Measurements from ENCODE around the gene LMNTD1. TPM values are rescaled to one million over a fixed set of nuclear protein-coding genes. Genes with fewer than 3 reads are reported as not detected.

Gene LMNTD1
- polyA plus RNA-seq, 1 of the 3 experiments (the other 2 are of a cell fraction) = 0.20 TPM

- POLR2A ChIA-PET = no interaction called here
- H3K4me2 ChIP-seq = peak overlapping the region; percentile 17; the same call in 1 of the 2 replicates
These were observed 23.3 kb downstream of the LMNTD1 start for GRCh38 chr12:25529738-25530137.

DNA sequence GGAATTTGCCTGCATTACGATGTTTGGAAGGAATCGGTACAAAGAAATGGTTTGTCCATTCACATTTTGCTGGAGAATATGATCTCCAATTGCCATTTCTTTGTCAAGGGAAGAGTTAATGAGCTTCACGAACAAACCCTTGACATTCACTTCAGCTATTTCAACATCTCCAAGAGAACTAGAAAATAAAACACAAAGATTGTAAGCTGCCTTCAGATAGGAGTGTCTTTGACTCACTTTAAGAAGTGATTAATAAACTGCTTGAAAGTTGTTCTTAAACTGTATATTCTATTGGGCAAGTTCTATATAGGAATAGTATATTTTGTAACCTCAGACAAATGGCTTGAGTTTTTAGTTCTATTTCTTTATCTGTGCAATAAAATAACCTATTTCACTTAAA, 26.3 kb downstream of the LMNTD1 start:
- Histone ChIP-seq H3K9me3 (no peaks in the 10 kb centered on the region), H3K79me2 (ENCODE audit: insufficient read depth) (no peaks in the 10 kb centered on the region), H3K4me1 (ENCODE audit: control insufficient read depth in 1 of 2, insufficient read depth in 2 of 2, low read depth in 1 of 2, low read length in 1 of 2) (no peaks in the 10 kb centered on the region; a peak in 2 of 4 replicates), H3K36me3 (replicated peaks in 1 of 2; ENCODE audit: control insufficient read depth in 1 of 2, insufficient read depth in 2 of 2, low read length in 1 of 2) (no peaks in the 10 kb centered on the region), H4K20me1 (ENCODE audit: insufficient read depth) (no peaks in the 10 kb centered on the region), H3K4me2 (no peak overlapping the region), H3K27ac (ENCODE audit: low read depth in 2 of 2, low read length in 1 of 2) (no peak overlapping the region), H3F3A (replicated peaks; ENCODE audit: insufficient read depth) (peaks cover 4% of the 10 kb centered on the region), H3K9me2 (no peaks in the 10 kb centered on the region), H3K9ac (no peak overlapping the region), H2AFZ (ENCODE audit: low read depth) (no peak overlapping the region), H3K4me3 (ENCODE audit: low read depth in 2 of 2, low read length in 1 of 2) (no peak overlapping the region), H3K27me3 (ENCODE audit: insufficient read depth) (no peaks in the 10 kb centered on the region)
- TF ChIP-seq, protein P1, sequence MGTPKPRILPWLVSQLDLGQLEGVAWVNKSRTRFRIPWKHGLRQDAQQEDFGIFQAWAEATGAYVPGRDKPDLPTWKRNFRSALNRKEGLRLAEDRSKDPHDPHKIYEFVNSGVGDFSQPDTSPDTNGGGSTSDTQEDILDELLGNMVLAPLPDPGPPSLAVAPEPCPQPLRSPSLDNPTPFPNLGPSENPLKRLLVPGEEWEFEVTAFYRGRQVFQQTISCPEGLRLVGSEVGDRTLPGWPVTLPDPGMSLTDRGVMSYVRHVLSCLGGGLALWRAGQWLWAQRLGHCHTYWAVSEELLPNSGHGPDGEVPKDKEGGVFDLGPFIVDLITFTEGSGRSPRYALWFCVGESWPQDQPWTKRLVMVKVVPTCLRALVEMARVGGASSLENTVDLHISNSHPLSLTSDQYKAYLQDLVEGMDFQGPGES (IDR thresholded peaks at IDR 0.05; ENCODE audit: low read depth, low read length) = no peak
- TF ChIP-seq FOXJ3 (CRISPR knock-in tag; IDR thresholded peaks at IDR 0.05) = no peak
- no peak for TF ChIP-seq POLR2AphosphoS5 (IDR thresholded peaks at IDR 0.05; ENCODE audit: low read depth, low read length)
- TF ChIP-seq RAD21 (IDR thresholded peaks at IDR 0.05; ENCODE audit: low read length) = no peak
- no peak for TF ChIP-seq MAX (IDR thresholded peaks at IDR 0.05; ENCODE audit: low read depth)
- TF ChIP-seq RXRA (IDR thresholded peaks at IDR 0.05; ENCODE audit: borderline replicate concordance, low read depth) = no peak
- no peak for TF ChIP-seq NFIC (IDR thresholded peaks at IDR 0.05; ENCODE audit: borderline replicate concordance)
- no peak for TF ChIP-seq SMC3 (IDR thresholded peaks at IDR 0.05; ENCODE audit: low read depth, low read length)
- TF ChIP-seq RFX5 (IDR thresholded peaks at IDR 0.05; ENCODE audit: low read length) = no peak
- no peak for TF ChIP-seq GATA2 (CRISPR knock-in tag; IDR thresholded peaks at IDR 0.05)
- no peak for TF ChIP-seq YY1 (IDR thresholded peaks at IDR 0.05; ENCODE audit: low read depth)
- no peak for TF ChIP-seq TCF12 (IDR thresholded peaks at IDR 0.05)
- TF ChIP-seq EP300 (IDR thresholded peaks at IDR 0.05; ENCODE audit: borderline replicate concordance in 1 of 2, low read depth in 1 of 2, low read length in 1 of 2) = no peak
- no peak for TF ChIP-seq MXI1 (IDR thresholded peaks at IDR 0.05; ENCODE audit: low read depth, low read length)
- no peak for TF ChIP-seq EZH2phosphoT487 (IDR thresholded peaks at IDR 0.05; ENCODE audit: borderline replicate concordance, low read depth)
- no peak for TF ChIP-seq NRF1 (IDR thresholded peaks at IDR 0.05; ENCODE audit: low read depth, low read length)
- TF ChIP-seq SIN3A (IDR thresholded peaks at IDR 0.05; ENCODE audit: borderline replicate concordance, low read depth, low read length) = no peak
- TF ChIP-seq, protein P2, sequence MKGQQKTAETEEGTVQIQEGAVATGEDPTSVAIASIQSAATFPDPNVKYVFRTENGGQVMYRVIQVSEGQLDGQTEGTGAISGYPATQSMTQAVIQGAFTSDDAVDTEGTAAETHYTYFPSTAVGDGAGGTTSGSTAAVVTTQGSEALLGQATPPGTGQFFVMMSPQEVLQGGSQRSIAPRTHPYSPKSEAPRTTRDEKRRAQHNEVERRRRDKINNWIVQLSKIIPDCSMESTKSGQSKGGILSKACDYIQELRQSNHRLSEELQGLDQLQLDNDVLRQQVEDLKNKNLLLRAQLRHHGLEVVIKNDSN (IDR thresholded peaks at IDR 0.05; ENCODE audit: borderline replicate concordance, low read depth) = no peak
- TF ChIP-seq ZBTB33 (IDR thresholded peaks at IDR 0.05; ENCODE audit: borderline replicate concordance, low read depth) = no peak
- CTCF ChIA-PET = interaction anchor here (0.7 to 1.1 kb wide), 2 partner anchors 90 to 455 kb away, joined by 3 read pairs; no protein-coding TSS in a partner anchor
- 83% methylated on average over 3 of the region's 3 CpGs for WGBS (ENCODE audit: low lambda C conversion rate)
- POLR2A ChIA-PET = no interaction called here
- DNase-seq = no peak

More at GRCh38 chr12:25529738-25530137, 23.3 kb downstream of the LMNTD1 start:
- H3K4me3 ChIP-seq (ENCODE audit: low read depth in 2 of 2, low read length in 1 of 2) = no peak overlapping the region
- no peaks in the 10 kb centered on the region for H3K9me2 ChIP-seq
- H3K4me1 ChIP-seq (ENCODE audit: control insufficient read depth in 1 of 2, insufficient read depth in 2 of 2, low read depth in 1 of 2, low read length in 1 of 2) = no peaks in the 10 kb centered on the region; a peak in 2 of 4 replicates
- no peak for DNase-seq
- H3K36me3 ChIP-seq (replicated peaks in 1 of 2; ENCODE audit: control insufficient read depth in 1 of 2, insufficient read depth in 2 of 2, low read length in 1 of 2) = no peaks in the 10 kb centered on the region
- no peaks in the 10 kb centered on the region for H3K9me3 ChIP-seq
- CTCF ChIA-PET = no interaction called here
- no peak overlapping the region for H3K9ac ChIP-seq
- no peaks in the 10 kb centered on the region for H3K79me2 ChIP-seq (ENCODE audit: insufficient read depth)
- H3K27ac ChIP-seq (ENCODE audit: low read depth in 2 of 2, low read length in 1 of 2) = peak overlapping the region in 1 of 2 experiments; percentile 22; a peak in 1 of 4 replicates
- H3K27me3 ChIP-seq (ENCODE audit: insufficient read depth) = no peaks in the 10 kb centered on the region
- peaks cover 4% of the 10 kb centered on the region for H3F3A ChIP-seq (replicated peaks; ENCODE audit: insufficient read depth)
- H2AFZ ChIP-seq (ENCODE audit: low read depth) = peak overlapping the region; percentile 64; the same call in 1 of the 2 replicates
- TF ChIP-seq NRF1 (IDR thresholded peaks at IDR 0.05; ENCODE audit: low read depth, low read length) (no peak), FOSL2 (IDR thresholded peaks at IDR 0.05; ENCODE audit: borderline replicate concordance, low read depth) (peak; percentile 40; the same call in 1 of the 2 replicates), GATA2 (CRISPR knock-in tag; IDR thresholded peaks at IDR 0.05) (no peak)
- no peaks in the 10 kb centered on the region for H4K20me1 ChIP-seq (ENCODE audit: insufficient read depth)
